PC-9 (cell line): Measurements from ENCODE around the gene ATIC. TPM values are rescaled to one million over a fixed set of nuclear protein-coding genes. Genes with fewer than 3 reads are reported as not detected.

Experiments
- BruUV-seq: library from RNA; stranded (reverse); fragments of 400-500 nt; replicated peaks from 2 replicates; lab custom pipeline; 2021; lab: Mats Ljungman, UMichigan
- CTCF ChIA-PET: fragments of 300-600 bp; sonication (Branson Sonifier 250); formaldehyde crosslinking; loops from one replicate; lab custom pipeline; 2022; ENCODE audit warnings: antibody characterized with exemption; lab: Charles Lee
- POLR2A ChIA-PET: fragments of 300-600 bp; sonication (Branson Sonifier 250); formaldehyde crosslinking; loops from one replicate; lab custom pipeline; 2022; ENCODE audit warnings: antibody characterized with exemption; ENCODE audit not compliant: unreplicated experiment; lab: Charles Lee
- DNase-seq, 2 experiments: peaks; one replicate each; pipeline versions ENCODE4 v3.0.0 to v3.0.0-alpha.2; 2015 to 2022; ENCODE audit warnings: mixed read lengths in 1 of 2
- H2AFZ ChIP-seq: fragments of 200-600 bp; sonication (generic); 2 replicates; pipeline ENCODE4 v1.8.1; 2017; ENCODE audit warnings: antibody characterized with exemption
- H3F3A ChIP-seq: fragments of 200-600 bp; sonication (generic); 2 replicates; pipeline ENCODE4 v1.8.1; 2017; ENCODE audit warnings: antibody characterized with exemption, mild to moderate bottlenecking, low read depth; ENCODE audit not compliant: insufficient read depth
- H3K27ac ChIP-seq: fragments of 200-600 bp; sonication (generic); 2 replicates; pipeline ENCODE4 v1.6.1; 2016; ENCODE audit warnings: mixed run types
- H3K27me3 ChIP-seq: fragments of 200-600 bp; sonication (generic); 2 replicates; pipeline ENCODE4 v1.6.1; 2016; ENCODE audit warnings: low read depth, mixed run types; ENCODE audit not compliant: insufficient read depth
- H3K36me3 ChIP-seq: fragments of 200-600 bp; sonication (generic); 2 replicates; pipeline ENCODE4 v1.6.1; 2016; ENCODE audit warnings: low read depth, mixed run types
- H3K4me1 ChIP-seq: fragments of 200-600 bp; sonication (generic); replicated peaks from 2 replicates; pipeline ENCODE4 v1.6.1; 2016; ENCODE audit warnings: mixed run types; ENCODE audit not compliant: insufficient read depth
- H3K4me2 ChIP-seq: fragments of 200-600 bp; sonication (generic); 2 replicates; pipeline ENCODE4 v1.6.1; 2017; ENCODE audit warnings: mixed run types
- H3K4me3 ChIP-seq: fragments of 200-600 bp; sonication (generic); 2 replicates; pipeline ENCODE4 v1.6.1; 2016; ENCODE audit warnings: mixed run types
- H3K79me2 ChIP-seq: fragments of 200-600 bp; sonication (generic); 2 replicates; pipeline ENCODE4 v1.6.1; 2017; ENCODE audit warnings: low read depth, mixed run types
- H3K9me2 ChIP-seq: fragments of 200-600 bp; sonication (generic); 2 replicates; pipeline ENCODE4 v1.8.1; 2017; ENCODE audit warnings: mild to moderate bottlenecking; ENCODE audit not compliant: insufficient read depth
- H3K9me3 ChIP-seq: fragments of 200-600 bp; sonication (generic); 2 replicates; pipeline ENCODE4 v1.8.1; 2016; ENCODE audit warnings: low read depth; ENCODE audit not compliant: insufficient read depth
- H4K20me1 ChIP-seq: fragments of 200-600 bp; sonication (generic); 2 replicates; pipeline ENCODE4 v1.8.1; 2017; ENCODE audit not compliant: insufficient read depth
- CTCF ChIP-seq: fragments of 200-600 bp; sonication (generic); conservative IDR thresholded peaks from 2 replicates; pipeline ENCODE4 v1.6.1; 2017; ENCODE audit warnings: mixed run types, antibody characterized with exemption, mild to moderate bottlenecking, moderate library complexity
- EZH2 ChIP-seq: fragments of 200-600 bp; sonication (generic); IDR thresholded peaks from 2 replicates; pipeline ENCODE4 v1.8.0; 2017; ENCODE audit warnings: antibody characterized with exemption, low read depth
- intact Hi-C: fragments of 100-400 bp; cut with micrococcal nuclease; formaldehyde crosslinking; loops from one replicate; pipeline ENCODE4 v1.10.0; 2022; ENCODE audit not compliant: unreplicated experiment
- total RNA-seq: library from RNA; stranded (reverse); gene quantifications from 2 replicates; pipeline ENCODE4 v1.2.3, GENCODE V29; 2021

The ATIC gene
- total RNA-seq, 1 experiment from 2014 or later = 290 TPM

- Histone ChIP-seq H3F3A (no peaks in the 10 kb centered on the region), H2AFZ (no peak overlapping the region), H3K36me3 (no peaks in the 10 kb centered on the region), H3K9me2 (no peaks in the 10 kb centered on the region), H3K9me3 (no peaks in the 10 kb centered on the region), H3K27me3 (no peaks in the 10 kb centered on the region), H4K20me1 (no peaks in the 10 kb centered on the region), H3K4me2 (no peak overlapping the region), H3K4me3 (no peak overlapping the region), H3K27ac (no peak overlapping the region), H3K4me1 (no peaks in the 10 kb centered on the region), H3K79me2 (no peaks in the 10 kb centered on the region)
- DNase-seq = no peak
- TF ChIP-seq EZH2 (no peak), CTCF (no peak)
- no TSS peak for BruUV-seq
- intact Hi-C loops = no loop called here
- CTCF ChIA-PET = no interaction called here
- POLR2A ChIA-PET = no interaction called here
Measured at GRCh38 chr2:215264374-215264773, 47.5 kb upstream of the ATIC start.

GRCh38 chr2:215269397-215270117 is 42.3 kb upstream of the ATIC start:
- intact Hi-C loops = loop anchor here (5.0 kb wide), 2 partner anchors 307 to 653 kb away; no protein-coding TSS in a partner anchor
- Histone ChIP-seq H3K36me3 (no peaks in the 10 kb centered on the region), H2AFZ (peak overlapping the region; percentile 57), H3K9me2 (no peaks in the 10 kb centered on the region), H3F3A (no peaks in the 10 kb centered on the region), H4K20me1 (no peaks in the 10 kb centered on the region), H3K9me3 (no peaks in the 10 kb centered on the region), H3K27ac (no peak overlapping the region), H3K4me1 (no peaks in the 10 kb centered on the region; the same call in 1 of the 2 replicates), H3K79me2 (no peaks in the 10 kb centered on the region), H3K4me3 (no peak overlapping the region), H3K4me2 (0 out of 2 replicates have a peak overlapping the region, but pooled peaks have one; percentile 3), H3K27me3 (no peaks in the 10 kb centered on the region)
- POLR2A ChIA-PET = interaction anchor here (0.6 to 0.7 kb wide), 3 partner anchors 47 to 891 kb away, joined by 9 to 24 read pairs (median 14); no protein-coding TSS in a partner anchor
- no TSS peak for BruUV-seq
- TF ChIP-seq CTCF (peak; percentile 98), EZH2 (no peak)
- CTCF ChIA-PET = interaction anchor here (0.6 to 1.0 kb wide), 10 partner anchors 21 to 1462 kb away, joined by 3 to 8 read pairs (median 4); no protein-coding TSS in a partner anchor
- peak; percentile 61 to 77 for DNase-seq

- POLR2A ChIA-PET = interaction anchor here (0.6 to 0.7 kb wide), 3 partner anchors 265 to 1473 kb away, joined by 9 to 14 read pairs (median 11); no protein-coding TSS in a partner anchor
- H3K4me2 ChIP-seq = no peak overlapping the region
- BruUV-seq = no TSS peak
Measured at GRCh38 chr2:215270118-215270451, 41.8 kb upstream of the ATIC start.

More at GRCh38 chr2:215270118-215270451, 41.8 kb upstream of the ATIC start:
- Histone ChIP-seq H3K79me2 (no peaks in the 10 kb centered on the region), H3K9me3 (no peaks in the 10 kb centered on the region), H3K36me3 (no peaks in the 10 kb centered on the region), H2AFZ (no peak overlapping the region), H3F3A (no peaks in the 10 kb centered on the region), H3K27me3 (no peaks in the 10 kb centered on the region), H4K20me1 (no peaks in the 10 kb centered on the region), H3K27ac (no peak overlapping the region), H3K4me1 (no peaks in the 10 kb centered on the region; the same call in 1 of the 2 replicates), H3K9me2 (no peaks in the 10 kb centered on the region), H3K4me3 (no peak overlapping the region)
- intact Hi-C loops = no loop called here
- TF ChIP-seq EZH2 = no peak
- TF ChIP-seq CTCF = peak; percentile 44; the same call in 1 of the 2 replicates
- CTCF ChIA-PET = interaction anchor here (0.6 to 1.0 kb wide), 8 partner anchors 23 to 1252 kb away, joined by 3 to 7 read pairs (median 4); no protein-coding TSS in a partner anchor
- no peak for DNase-seq
